Spinal cord (tissue), 10 donors: ENCODE results near the gene LHX4. TPM values are rescaled to one million over a fixed set of nuclear protein-coding genes. Genes with fewer than 3 reads are reported as not detected.

ENCODE experiments used
- DNase-seq, 6 donors: peaks; one replicate each; pipeline versions ENCODE4 v3.0.0 to v3.0.0-alpha.2; 2013 to 2015; ENCODE audit warnings: low spot score in 6 of 6, low read depth in 4 of 6
- H3K27ac ChIP-seq: one replicate; pipeline ENCODE4 v1.5.1; 2013; ENCODE audit warnings: low read depth, low read length, control low read depth
- H3K27me3 ChIP-seq: one replicate; pipeline ENCODE4 v1.6.1; 2013; ENCODE audit warnings: low read length; ENCODE audit not compliant: control insufficient read depth, insufficient read depth
- H3K36me3 ChIP-seq: one replicate; pipeline ENCODE4 v1.6.1; 2013; ENCODE audit warnings: low read length; ENCODE audit not compliant: control insufficient read depth, insufficient read depth
- H3K4me1 ChIP-seq: one replicate; pipeline ENCODE4 v1.6.1; 2013; ENCODE audit warnings: low read length; ENCODE audit not compliant: control insufficient read depth, insufficient read depth
- H3K4me3 ChIP-seq: one replicate; pipeline ENCODE4 v1.5.1; 2013; ENCODE audit warnings: low read depth, low read length, control low read depth
- H3K9me3 ChIP-seq: one replicate; pipeline ENCODE4 v1.6.1; 2013; ENCODE audit warnings: low read length; ENCODE audit not compliant: control insufficient read depth, insufficient read depth
- WGBS: methylation state at CpG from one replicate; pipeline ENCODE4 v1.1.5; 2013; ENCODE audit warnings: missing lambda C conversion rate; ENCODE audit not compliant: insufficient coverage; 5-methylcytosine and 5-hydroxymethylcytosine counted together
- polyA plus RNA-seq, 2 donors: library from polyadenylated mRNA; unstranded; fragments of 120-200 nt; gene quantifications; one replicate each; pipeline ENCODE4 v1.2.1, GENCODE V29; 2013; ENCODE audit not compliant: insufficient read length in 2 of 2
- total RNA-seq, 2 donors: library from RNA; depleted of rRNA in 1 of 2; stranded (reverse); fragments of 120-200 nt in 1 of 2; fragments of >200 nt in 1 of 2; gene quantifications; one replicate each; pipeline versions ENCODE4 v1.2.3 to v1.2.4, GENCODE V29; 2013 to 2014
- donor health status: healthy.

Gene LHX4
- total and polyA plus RNA-seq, 4 donors = 0.39 to 4.4 (median 2.5) TPM

DNA sequence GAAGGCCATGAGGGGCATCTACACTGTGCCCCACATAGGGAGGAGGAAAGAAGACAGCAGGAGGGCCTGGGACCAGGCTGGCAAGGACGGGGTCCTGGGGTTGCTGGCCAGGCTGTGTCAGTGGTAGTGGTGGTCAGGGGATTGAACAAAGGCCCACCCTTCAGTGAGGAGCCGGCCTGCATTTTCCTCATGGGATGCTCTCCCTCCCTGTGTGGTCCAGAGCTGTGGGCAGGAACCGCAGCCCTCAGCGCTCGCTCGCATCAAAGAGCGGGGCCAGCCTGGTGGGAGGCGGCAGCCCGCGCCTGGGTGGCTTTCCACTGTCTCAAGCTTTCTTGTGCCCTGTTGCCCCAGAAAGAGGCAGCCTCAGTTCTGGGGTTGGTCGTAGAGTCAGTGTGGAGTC, 24.8 kb downstream of the LHX4 start:
- H3K4me3 ChIP-seq = no peak overlapping the region
- H3K27me3 ChIP-seq = peaks cover 20% of the 10 kb centered on the region
- peaks cover 10% of the 10 kb centered on the region for H3K4me1 ChIP-seq
- no peak for DNase-seq
- H3K36me3 ChIP-seq = no peaks in the 10 kb centered on the region
- WGBS = 67% methylated on average over 10 of the region's 11 CpGs
- no peak overlapping the region for H3K27ac ChIP-seq
- no peaks in the 10 kb centered on the region for H3K9me3 ChIP-seq

DNA sequence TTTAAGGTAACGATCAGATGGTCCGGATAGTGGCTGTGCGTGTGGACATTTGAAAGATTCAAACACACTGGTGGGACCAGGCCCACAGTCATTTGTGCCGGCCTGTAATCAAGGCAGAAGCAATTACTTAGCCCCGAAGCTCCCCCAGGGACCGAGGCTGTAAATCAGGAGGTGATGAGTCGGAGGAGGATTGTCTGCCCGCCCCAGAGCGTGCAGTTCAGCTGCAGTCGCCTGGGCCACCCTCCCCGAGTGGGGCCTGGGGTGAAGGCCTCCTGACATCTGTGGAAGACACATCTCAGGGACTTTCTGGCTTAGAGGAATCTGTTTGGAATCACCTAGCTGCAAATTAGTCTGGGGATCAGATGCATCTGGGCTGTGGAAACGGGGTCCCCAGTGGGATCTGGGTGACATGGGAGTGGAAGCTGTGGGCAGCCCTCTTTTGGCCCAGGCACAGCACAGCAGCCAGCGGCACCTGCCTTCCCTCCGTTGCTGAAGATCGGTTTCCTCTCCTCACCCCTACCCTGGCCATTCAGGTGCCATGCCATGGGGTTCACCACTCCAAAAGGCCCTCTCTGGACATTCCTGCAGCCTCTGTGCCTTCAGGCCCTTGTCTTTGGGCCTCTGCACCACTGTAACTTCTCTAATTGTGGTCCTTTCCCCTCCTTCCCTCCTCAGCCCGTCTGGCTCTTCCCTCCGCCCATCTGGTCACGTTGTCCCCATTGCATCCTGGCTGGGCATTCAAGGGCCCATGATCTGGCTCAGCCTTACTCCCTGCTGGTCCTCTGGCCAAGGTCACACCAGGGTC, 25.7 kb downstream of the LHX4 start:
- peak in 1 of 6 donors; percentile 29 for DNase-seq
- peaks cover 20% of the 10 kb centered on the region for H3K27me3 ChIP-seq
- no peak overlapping the region for H3K4me3 ChIP-seq
- H3K4me1 ChIP-seq = peaks cover 10% of the 10 kb centered on the region
- no peak overlapping the region for H3K27ac ChIP-seq
- 57% methylated on average over 18 of the region's 18 CpGs for WGBS
- H3K36me3 ChIP-seq = no peaks in the 10 kb centered on the region
- H3K9me3 ChIP-seq = no peaks in the 10 kb centered on the region

DNA sequence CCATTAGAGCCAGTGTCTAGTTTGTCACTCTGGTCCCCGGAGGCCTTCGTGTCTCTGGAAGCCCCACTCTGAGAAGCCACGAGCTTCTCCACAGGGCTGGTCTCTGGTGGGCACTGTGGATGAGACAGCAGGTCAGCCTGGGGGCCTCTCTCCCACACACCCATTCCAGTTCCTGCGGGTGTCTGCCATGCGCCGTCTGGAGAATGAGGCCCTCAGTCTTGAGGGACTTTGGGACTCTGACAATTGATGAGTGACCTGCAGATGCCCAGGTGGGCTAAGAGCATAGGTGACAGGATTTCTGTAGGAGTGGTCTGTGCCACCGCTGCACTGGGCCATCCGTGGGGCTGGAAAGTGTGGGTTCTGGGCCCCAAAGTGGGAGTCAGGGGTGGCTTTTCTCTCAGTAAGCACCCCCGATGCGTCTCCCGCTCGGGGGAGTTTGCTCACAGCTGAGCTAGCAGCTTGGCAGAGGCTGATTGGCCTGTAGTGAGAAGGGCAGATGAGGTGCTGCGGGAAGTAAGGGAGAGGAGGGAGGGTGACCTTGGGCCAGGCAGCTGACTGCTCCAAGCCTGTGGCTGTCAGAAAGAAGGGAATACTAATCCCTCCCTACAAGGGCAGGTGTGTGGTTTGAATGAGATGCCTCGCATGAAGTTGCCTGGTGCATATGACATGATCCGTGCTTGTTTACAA, 26.4 kb downstream of the LHX4 start:
- WGBS = 77% methylated on average over 10 of the region's 15 CpGs
- no peak for DNase-seq
- peaks cover 10% of the 10 kb centered on the region for H3K4me1 ChIP-seq
- H3K27ac ChIP-seq = no peak overlapping the region
- peaks cover 18% of the 10 kb centered on the region for H3K27me3 ChIP-seq
- no peak overlapping the region for H3K4me3 ChIP-seq
- no peaks in the 10 kb centered on the region for H3K9me3 ChIP-seq
- H3K36me3 ChIP-seq = no peaks in the 10 kb centered on the region

DNA sequence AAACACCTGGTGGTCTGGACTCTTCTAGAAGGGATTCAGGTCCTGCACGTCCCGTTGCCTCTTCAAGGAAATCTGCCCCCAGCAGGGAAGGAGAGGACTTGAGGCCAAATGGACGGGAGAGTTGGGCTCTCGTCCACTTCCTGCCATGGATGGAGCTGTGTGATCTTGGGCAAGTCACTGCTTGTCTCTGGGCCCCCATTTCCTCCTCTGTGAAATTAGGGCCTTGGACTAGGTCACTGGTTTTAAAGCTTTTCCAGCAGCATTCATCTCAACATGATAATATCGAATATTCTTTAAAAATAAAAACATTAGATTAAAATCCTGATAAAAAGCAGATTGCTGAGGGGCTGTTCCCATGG, 26.9 kb downstream of the LHX4 start:
- no peak for DNase-seq
- H3K27me3 ChIP-seq = peaks cover 18% of the 10 kb centered on the region
- H3K4me3 ChIP-seq = no peak overlapping the region
- WGBS = 51% methylated on average over 4 of the region's 5 CpGs
- H3K4me1 ChIP-seq = peaks cover 10% of the 10 kb centered on the region
- no peak overlapping the region for H3K27ac ChIP-seq
- H3K9me3 ChIP-seq = no peaks in the 10 kb centered on the region
- H3K36me3 ChIP-seq = no peaks in the 10 kb centered on the region

DNA sequence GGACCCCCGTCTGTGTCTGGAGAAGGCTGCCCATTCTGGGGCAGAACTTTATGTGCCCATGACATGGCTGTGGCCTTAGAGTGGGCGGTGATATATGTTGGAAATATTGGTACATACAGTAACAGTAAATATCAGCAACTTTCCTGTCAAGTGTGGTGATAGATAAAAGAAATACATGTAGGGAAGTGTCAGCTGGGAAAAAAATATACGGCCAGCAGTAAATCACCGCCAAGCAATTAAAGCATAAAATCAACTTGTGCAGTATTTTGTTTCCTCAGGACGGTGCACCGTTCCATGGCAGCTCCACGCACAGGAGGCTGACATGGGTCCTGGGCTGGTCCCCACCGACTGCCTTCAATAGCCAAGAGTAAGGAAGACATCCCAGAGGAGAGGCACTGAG, 27.4 kb downstream of the LHX4 start:
- H3K4me3 ChIP-seq = no peak overlapping the region
- no peak overlapping the region for H3K27ac ChIP-seq
- no peak for DNase-seq
- no peaks in the 10 kb centered on the region for H3K9me3 ChIP-seq
- H3K4me1 ChIP-seq = peaks cover 10% of the 10 kb centered on the region
- WGBS = 60% methylated on average over 6 of the region's 8 CpGs
- H3K27me3 ChIP-seq = peaks cover 18% of the 10 kb centered on the region
- H3K36me3 ChIP-seq = no peaks in the 10 kb centered on the region

DNA sequence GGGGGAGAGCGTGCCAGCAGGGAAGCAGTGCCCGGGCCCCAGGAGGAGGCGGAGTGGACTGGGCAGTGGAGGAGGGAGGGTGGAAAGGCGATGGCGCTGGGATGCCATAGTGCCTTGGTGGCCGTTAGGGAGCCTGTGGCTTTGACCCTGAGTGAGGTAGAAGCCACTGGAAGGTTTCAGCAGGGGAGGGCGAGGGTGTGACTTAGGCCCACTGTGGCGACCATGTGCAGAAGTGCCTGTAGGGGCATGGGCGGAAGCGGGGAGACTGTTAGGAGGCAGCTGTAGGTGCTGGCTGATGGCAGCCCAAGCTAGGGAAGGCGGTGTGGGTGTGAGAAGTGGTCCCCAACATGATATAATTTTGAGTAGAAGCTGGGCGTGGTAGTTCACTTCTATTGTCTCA, 28.2 kb downstream of the LHX4 start:
- Histone ChIP-seq H3K9me3 (no peaks in the 10 kb centered on the region), H3K4me1 (peaks cover 10% of the 10 kb centered on the region), H3K4me3 (no peak overlapping the region), H3K36me3 (no peaks in the 10 kb centered on the region), H3K27ac (no peak overlapping the region), H3K27me3 (peaks cover 18% of the 10 kb centered on the region)
- no peak for DNase-seq
- WGBS = 94% methylated on average over 12 of the region's 12 CpGs

DNA sequence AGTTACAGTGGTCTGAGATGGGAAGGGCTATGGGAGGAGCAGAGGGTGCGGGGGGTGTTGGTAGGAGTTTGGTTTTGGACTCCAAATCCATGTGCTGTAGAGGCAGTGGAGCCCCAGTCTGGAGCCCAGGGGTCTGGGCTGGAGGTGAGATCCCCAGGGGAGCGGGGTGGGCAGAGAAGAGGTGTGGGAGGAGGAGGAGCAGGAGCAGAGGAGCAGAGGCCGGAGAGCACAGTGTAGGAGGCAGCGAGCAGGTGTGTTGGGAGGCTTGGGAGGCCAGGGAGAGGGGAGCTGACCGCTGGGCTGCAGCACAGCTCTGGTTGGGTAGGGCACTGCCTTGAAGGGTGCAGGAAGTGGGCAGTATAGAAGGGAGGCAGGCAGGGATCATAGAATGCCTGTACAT, 28.9 kb downstream of the LHX4 start:
- H3K9me3 ChIP-seq = no peaks in the 10 kb centered on the region
- WGBS = 87% methylated on average over 5 of the region's 5 CpGs
- H3K36me3 ChIP-seq = no peaks in the 10 kb centered on the region
- DNase-seq = no peak
- no peak overlapping the region for H3K4me3 ChIP-seq
- peaks cover 10% of the 10 kb centered on the region for H3K4me1 ChIP-seq
- peaks cover 18% of the 10 kb centered on the region for H3K27me3 ChIP-seq
- H3K27ac ChIP-seq = no peak overlapping the region

DNA sequence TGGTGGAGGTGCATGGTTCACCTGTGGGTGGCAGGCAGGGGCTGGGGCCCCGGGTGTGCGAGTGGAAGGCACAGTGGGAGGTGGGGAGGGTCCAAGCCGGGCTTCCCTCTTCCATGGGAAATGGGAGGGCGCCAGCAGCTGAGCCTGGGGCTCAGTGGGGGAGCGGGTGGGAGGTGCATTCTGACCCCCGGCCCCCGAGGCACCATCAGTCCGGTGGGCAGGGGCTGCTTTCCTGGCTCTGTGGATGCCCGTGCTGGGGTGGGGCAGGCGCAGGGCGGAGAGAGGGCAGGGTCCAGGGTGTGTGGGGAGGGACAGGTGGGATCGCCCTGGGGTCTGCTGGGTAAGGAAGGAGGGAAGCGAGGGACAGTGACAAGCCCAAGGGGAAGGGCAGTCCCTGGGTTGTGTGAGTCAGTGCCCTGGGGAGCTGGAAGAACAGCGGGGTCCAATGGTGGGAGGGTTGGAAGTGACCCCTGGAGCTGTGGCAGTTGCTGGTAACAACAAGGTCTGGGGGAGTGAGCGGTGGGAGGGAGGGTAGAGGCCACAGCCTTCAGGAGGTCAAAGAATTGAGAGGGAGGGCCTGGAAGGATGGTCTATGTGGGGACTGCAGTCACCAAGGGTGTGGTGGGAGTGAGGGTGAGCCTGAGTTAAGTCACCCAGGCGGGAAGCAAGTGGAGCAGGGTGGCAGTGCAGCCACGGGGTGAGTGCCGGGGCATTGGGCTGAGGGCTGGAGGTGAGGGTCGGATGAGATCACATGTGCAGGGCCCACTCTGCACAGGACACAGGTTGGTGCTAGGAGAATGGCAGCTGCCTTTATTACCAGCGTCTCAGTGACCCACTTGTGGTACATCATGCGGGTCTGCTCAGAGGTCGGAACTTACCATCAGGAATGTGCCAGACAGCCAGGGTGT, 29.6 kb downstream of the LHX4 start:
- Histone ChIP-seq H3K36me3 (no peaks in the 10 kb centered on the region), H3K9me3 (no peaks in the 10 kb centered on the region)
- 83% methylated on average over 21 of the region's 22 CpGs for WGBS

DNA sequence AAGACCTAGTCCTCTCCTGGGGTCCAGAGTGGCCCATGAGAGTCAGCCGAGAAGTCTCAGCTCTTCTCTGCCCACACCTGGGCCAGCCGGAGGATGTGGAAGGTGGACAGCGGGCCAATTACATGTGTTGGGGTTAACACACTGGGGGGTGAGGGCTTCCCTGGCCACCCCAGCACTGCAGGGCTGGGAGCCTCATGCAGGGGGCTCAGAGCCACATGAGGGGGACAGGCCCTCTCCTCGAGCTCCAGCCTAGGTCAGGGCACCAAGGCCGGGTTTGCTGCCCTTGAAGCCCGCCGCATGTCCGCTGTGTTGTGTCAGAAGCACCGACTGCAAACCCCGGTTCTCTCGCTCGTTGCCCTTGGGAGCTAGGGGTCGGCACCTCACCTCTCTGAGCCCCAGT, 30.5 kb downstream of the LHX4 start:
- no peaks in the 10 kb centered on the region for H3K36me3 ChIP-seq
- H3K27me3 ChIP-seq = peaks cover 18% of the 10 kb centered on the region
- peaks cover 9% of the 10 kb centered on the region for H3K4me1 ChIP-seq
- 93% methylated on average over 13 of the region's 13 CpGs for WGBS
- H3K9me3 ChIP-seq = no peaks in the 10 kb centered on the region
- no peak for DNase-seq
- no peak overlapping the region for H3K4me3 ChIP-seq
- H3K27ac ChIP-seq = no peak overlapping the region

More for the DNA sequence above, 29.6 kb downstream of the LHX4 start:
- DNase-seq = no peak
- Histone ChIP-seq H3K4me1 (peaks cover 10% of the 10 kb centered on the region), H3K27ac (no peak overlapping the region), H3K27me3 (peaks cover 18% of the 10 kb centered on the region), H3K4me3 (no peak overlapping the region)
